ENCODE measurements around the gene C10orf90. TPM values are rescaled to one million over a fixed set of nuclear protein-coding genes. Genes with fewer than 3 reads are reported as not detected.

C10orf90 gene
- total and polyA plus RNA-seq, 2 of the 8 experiments (the other 6 are each of a cell fraction or from before 2014, with no cell fraction given), result 0.21 TPM; not detected in 1

DNA sequence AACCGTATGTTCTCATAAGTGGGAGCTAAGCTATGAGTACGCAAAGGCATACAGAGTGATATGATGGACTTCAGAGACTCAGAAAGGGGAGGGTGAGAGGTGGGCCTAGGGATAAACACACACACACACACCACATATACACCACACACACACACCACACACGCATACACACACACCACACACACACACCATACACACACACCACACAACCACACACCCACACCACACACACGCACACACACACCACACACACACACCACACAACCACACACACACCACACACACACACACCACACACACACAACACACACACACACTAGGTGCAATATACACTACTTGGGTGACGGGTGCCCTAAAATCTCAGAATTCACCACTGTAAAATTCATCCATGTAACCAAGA lies 168.7 kb downstream of the C10orf90 start:
- ChIA-PET CTCF (ENCODE audit: partially characterized antibody) (interaction anchor here (0.7 to 1.7 kb wide), 6 partner anchors 18 to 523 kb away, joined by 3 to 8 read pairs (median 3); no protein-coding TSS in a partner anchor), POLR2A (ENCODE audit: partially characterized antibody) (no interaction called here)
- H4K20me1 ChIP-seq (replicated peaks in 1 of 2; ENCODE audit: control insufficient read depth in 1 of 2, insufficient read depth in 2 of 2, low read length in 2 of 2), result no peaks in the 10 kb centered on the region
- no peak overlapping the region for H2AFZ ChIP-seq (ENCODE audit: low read length)
- no peaks in the 10 kb centered on the region for H3K9me3 ChIP-seq (ENCODE audit: insufficient read depth in 2 of 2, low read depth in 1 of 2, low read length in 1 of 2)
- H3K56ac ChIP-seq (replicated peaks; ENCODE audit: insufficient read length, low read depth, low read length), result peak overlapping the region; percentile 60
- no peak for FAIRE-seq
- no peak overlapping the region for H4K91ac ChIP-seq (replicated peaks; ENCODE audit: insufficient read length, low read length)
- H3K4me2 ChIP-seq (ENCODE audit: insufficient read depth in 1 of 2, low read depth in 2 of 2, low read length in 2 of 2), result no peak overlapping the region
- no peak overlapping the region for H3K14ac ChIP-seq (ENCODE audit: insufficient read length)
- no peak overlapping the region for H3K18ac ChIP-seq (ENCODE audit: extremely low read depth, low read length)
- H2BK12ac ChIP-seq (ENCODE audit: low read depth, low read length), result no peak overlapping the region
- no peaks in the 10 kb centered on the region for H3K4me1 ChIP-seq (replicated peaks in 1 of 4; ENCODE audit: control insufficient read depth in 3 of 4, insufficient read depth in 4 of 4, low read length in 3 of 4)
- peaks cover 3% of the 10 kb centered on the region; the same call in 1 of the 2 replicates for H3K23me2 ChIP-seq (ENCODE audit: low read depth, low read length)
- H3K4me3 ChIP-seq (ENCODE audit: extremely low read depth in 1 of 4, insufficient read depth in 2 of 4, low read depth in 3 of 4, low read length in 4 of 4), result no peak overlapping the region
- no peaks in the 10 kb centered on the region for H3K79me2 ChIP-seq (ENCODE audit: control insufficient read depth in 1 of 2, insufficient read depth in 2 of 2, low read length in 2 of 2)
- H2BK120ac ChIP-seq (replicated peaks; ENCODE audit: low read depth, low read length), result no peak overlapping the region
- H3K27ac ChIP-seq (ENCODE audit: low read depth, low read length), result no peak overlapping the region
- 95% methylated on average over 4 of the region's 5 CpGs; no CpG with 5 or more reads in 1 of the 2 experiments for WGBS, 2 experiments (ENCODE audit: extremely low coverage in 1 of 2, insufficient coverage in 1 of 2, insufficient read length in 1 of 2, insufficient replicate concordance in 2 of 2, low coverage in 1 of 2, low lambda C conversion rate in 2 of 2, missing lambda C conversion rate in 1 of 2)
- H2BK5ac ChIP-seq (ENCODE audit: low read depth, low read length), result no peak overlapping the region
- no peaks in the 10 kb centered on the region for H3K36me3 ChIP-seq (ENCODE audit: control insufficient read depth in 2 of 4, insufficient read depth in 4 of 4, low read length in 3 of 4)
- no peak for TF ChIP-seq CREB1 (IDR thresholded peaks at IDR 0.05)
- TF ChIP-seq FOSL1 (IDR thresholded peaks at IDR 0.05; ENCODE audit: insufficient read depth, low read depth, low read length), result no peak
- TF ChIP-seq SUZ12 (IDR thresholded peaks at IDR 0.05; ENCODE audit: low read length), result no peak
- TF ChIP-seq KDM5A (IDR thresholded peaks at IDR 0.05; ENCODE audit: low read length), result no peak
- TF ChIP-seq KDM1A (IDR thresholded peaks at IDR 0.05; ENCODE audit: borderline replicate concordance, low read length), result no peak
- no peak for TF ChIP-seq CTBP2 (IDR thresholded peaks at IDR 0.05; ENCODE audit: borderline replicate concordance, insufficient read depth, insufficient read length, low read length)
- TF ChIP-seq, protein P1, sequence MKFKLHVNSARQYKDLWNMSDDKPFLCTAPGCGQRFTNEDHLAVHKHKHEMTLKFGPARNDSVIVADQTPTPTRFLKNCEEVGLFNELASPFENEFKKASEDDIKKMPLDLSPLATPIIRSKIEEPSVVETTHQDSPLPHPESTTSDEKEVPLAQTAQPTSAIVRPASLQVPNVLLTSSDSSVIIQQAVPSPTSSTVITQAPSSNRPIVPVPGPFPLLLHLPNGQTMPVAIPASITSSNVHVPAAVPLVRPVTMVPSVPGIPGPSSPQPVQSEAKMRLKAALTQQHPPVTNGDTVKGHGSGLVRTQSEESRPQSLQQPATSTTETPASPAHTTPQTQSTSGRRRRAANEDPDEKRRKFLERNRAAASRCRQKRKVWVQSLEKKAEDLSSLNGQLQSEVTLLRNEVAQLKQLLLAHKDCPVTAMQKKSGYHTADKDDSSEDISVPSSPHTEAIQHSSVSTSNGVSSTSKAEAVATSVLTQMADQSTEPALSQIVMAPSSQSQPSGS (IDR thresholded peaks at IDR 0.05; ENCODE audit: low read length), result no peak
- TF ChIP-seq KDM4A (IDR thresholded peaks at IDR 0.05; ENCODE audit: low read depth, low read length, severe bottlenecking), result no peak
- no peak for TF ChIP-seq SP4 (IDR thresholded peaks at IDR 0.05; ENCODE audit: low read length)
- TF ChIP-seq NANOG (IDR thresholded peaks at IDR 0.05; ENCODE audit: insufficient read depth, low read depth, low read length, poor library complexity, severe bottlenecking), result no peak
- no peak for TF ChIP-seq SP1 (IDR thresholded peaks at IDR 0.05; ENCODE audit: low read depth, low read length)
- TF ChIP-seq POLR2AphosphoS5 (IDR thresholded peaks at IDR 0.05; ENCODE audit: low read depth, low read length), result no peak
- TF ChIP-seq CBX8 (IDR thresholded peaks at IDR 0.05; ENCODE audit: borderline replicate concordance, low read depth, low read length), result no peak
- TF ChIP-seq POU5F1 (IDR thresholded peaks at IDR 0.05; ENCODE audit: low read depth, low read length), result no peak
- no peak overlapping the region for H3K23ac ChIP-seq (ENCODE audit: insufficient read length)
- no peak overlapping the region for H3K9ac ChIP-seq (replicated peaks in 1 of 4; ENCODE audit: extremely low read depth in 1 of 4, low read depth in 3 of 4, low read length in 3 of 4)
- H2BK15ac ChIP-seq (ENCODE audit: low read length), result no peak overlapping the region
- no peak overlapping the region for H3K4ac ChIP-seq (replicated peaks; ENCODE audit: insufficient read length, low read depth, low read length)
- H3K27me3 ChIP-seq (replicated peaks in 1 of 4; ENCODE audit: control insufficient read depth in 3 of 4, extremely low read depth in 1 of 4, insufficient read depth in 3 of 4, low read length in 3 of 4), result no peaks in the 10 kb centered on the region
- DNase-seq (ENCODE audit: low read depth in 1 of 2, low spot score in 2 of 2), result no peak
- H4K5ac ChIP-seq (ENCODE audit: insufficient read length, low read depth, low read length), result no peak overlapping the region
- H2BK20ac ChIP-seq (ENCODE audit: low read length), result no peak overlapping the region
- H2AK5ac ChIP-seq (ENCODE audit: low read depth, low read length), result no peak overlapping the region
- no peak overlapping the region for H4K8ac ChIP-seq (ENCODE audit: extremely low read depth, insufficient read depth, low read length)
- H3K79me1 ChIP-seq (ENCODE audit: low read depth, low read length), result no peaks in the 10 kb centered on the region

All from H1 (cell line).